GM21447 (cell line): ENCODE results near the gene SLC38A11.

Source experiments
- ATAC-seq: cut with Tn5 transposase; IDR thresholded peaks from one replicate; pipeline ENCODE4 v1.9.1; 2021; ENCODE audit not compliant: unreplicated experiment

The SLC38A11 gene

DNA sequence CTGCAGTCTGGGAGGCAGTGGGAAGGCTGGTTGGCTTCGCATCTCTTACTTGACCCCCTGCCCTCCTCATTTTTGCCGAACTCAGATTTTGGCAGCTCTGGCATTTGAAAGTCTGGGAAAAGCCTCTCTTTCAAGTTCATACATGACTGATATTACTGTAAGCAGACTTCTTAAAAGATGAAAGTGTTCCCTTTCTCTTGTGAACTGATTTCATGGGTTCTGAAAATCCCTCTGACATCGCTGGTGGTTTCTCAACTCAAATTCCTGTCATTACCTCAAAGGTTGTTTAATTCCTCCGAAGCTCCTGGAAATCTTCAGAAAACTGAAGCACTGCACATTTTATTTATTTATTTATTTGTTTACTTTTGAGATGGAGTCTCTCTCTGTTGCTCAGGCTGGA lies 16.9 kb upstream of the SLC38A11 start:
- ATAC-seq = no peak

GRCh38 chr2:164969909-164970690 lies 14.8 kb upstream of the SLC38A11 start:
- no peak for ATAC-seq

- ATAC-seq = no peak
Measured at GRCh38 chr2:164967781-164968228, 12.5 kb upstream of the SLC38A11 start.

DNA sequence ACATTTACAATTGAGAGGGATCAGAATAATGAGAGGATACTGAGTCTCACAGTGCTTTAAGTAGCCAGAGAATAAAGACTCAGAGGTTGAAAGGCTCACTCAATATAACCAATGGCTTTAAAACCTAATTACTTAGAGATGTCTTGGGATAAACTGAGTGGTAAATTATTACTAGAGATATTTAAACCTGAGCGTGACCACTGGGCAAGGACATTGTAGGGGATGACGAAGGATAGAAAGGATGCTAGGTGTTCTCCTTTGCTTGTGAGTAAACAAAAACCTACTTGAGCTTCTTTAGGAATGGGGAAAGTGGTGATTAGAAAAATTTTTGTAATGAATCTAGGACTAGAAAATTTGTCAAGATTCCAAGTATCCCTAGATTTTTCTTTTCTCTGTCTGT lies 12.0 kb upstream of the SLC38A11 start:
- no peak for ATAC-seq

- no peak for ATAC-seq
Measured at GRCh38 chr2:164964700-164965099, 9.4 kb upstream of the SLC38A11 start.

DNA sequence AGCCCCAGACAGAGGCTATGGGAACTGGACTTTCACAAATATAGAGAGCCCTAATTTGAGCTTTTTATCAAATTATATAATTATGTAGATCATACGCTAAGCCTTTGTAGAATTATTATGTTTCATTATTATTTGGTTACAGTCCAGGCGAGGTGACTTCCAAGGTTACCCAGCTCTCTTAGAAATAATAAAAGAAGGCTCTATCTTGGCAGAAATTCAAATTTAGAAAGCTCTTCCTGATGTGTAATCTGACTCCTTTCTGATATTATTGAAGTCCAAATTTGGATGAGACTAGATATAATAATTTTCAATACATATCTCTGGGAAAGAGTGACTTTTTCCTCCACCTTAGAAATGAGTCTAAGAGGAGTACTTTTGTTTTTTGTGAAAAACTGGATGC lies 4.8 kb upstream of the SLC38A11 start:
- no peak for ATAC-seq

DNA sequence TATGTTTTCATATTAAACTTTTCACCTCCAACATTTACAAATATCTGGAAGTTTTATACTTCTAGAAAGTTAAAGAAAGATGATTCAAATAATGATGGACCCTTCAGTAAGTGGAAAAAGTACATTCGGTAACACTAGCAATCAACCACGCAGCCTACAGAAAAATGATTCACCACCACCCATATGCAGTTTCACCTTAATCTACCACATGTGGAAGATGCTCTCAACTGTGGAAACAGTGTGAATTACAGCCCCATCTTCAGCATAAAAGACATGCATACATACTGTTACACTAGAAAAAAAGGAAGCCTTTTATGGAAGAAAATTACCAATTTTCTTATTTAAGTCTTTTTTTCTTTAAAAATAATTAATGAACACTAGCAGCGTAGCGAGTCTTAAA lies 1.1 kb downstream of the SLC38A11 start:
- ATAC-seq = no peak

DNA sequence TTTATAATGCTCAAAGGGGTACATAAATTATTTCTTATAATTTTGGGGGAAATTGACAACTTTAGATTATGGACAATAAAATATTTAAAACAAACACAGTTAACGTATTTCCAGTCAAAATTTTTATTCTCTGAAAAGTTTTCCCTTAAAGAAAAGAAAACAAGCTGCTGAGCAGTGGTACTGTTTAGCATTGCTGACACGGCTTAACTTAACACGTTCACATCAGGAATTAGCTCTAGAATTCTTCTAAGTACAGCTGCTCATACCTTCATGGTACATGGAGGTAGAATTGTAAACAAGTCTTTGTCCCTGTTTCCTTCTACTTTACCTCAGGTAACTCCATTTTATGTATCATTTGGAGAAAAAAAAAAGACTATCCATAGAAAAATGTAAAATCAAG lies 2.0 kb downstream of the SLC38A11 start:
- no peak for ATAC-seq

DNA sequence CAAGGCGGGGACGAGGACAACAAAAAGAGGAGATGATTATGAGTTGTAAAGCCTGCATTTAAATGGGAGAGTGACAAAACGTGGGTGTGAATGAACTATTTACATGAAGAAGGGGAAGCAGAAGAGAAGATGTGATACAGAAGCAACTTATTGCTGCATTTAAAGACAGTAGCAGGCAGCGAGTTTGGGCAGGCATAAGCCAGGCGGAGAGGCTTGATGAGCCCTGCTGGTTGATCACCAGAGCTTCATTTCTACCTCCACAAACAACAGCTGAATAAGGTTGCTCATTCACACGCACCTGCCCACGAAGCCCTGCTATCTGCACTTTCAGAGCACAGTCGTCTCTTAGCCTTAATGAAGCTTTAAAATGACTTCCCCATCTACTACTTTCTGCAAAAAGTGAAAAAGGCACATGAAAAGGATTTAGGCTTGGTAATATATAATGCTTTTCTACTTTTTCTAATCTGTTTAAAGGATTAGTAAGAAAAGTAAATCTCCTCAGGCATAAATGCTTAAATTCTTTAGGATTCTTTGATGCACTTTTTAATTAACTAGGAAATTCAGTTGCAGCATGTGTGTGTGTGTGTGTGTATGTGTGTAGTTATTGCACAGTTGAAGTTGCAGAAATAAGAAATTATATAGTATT lies 3.1 kb downstream of the SLC38A11 start:
- ATAC-seq = no peak

GRCh38 chr2:164948540-164948939 lies 6.8 kb downstream of the SLC38A11 start:
- no peak for ATAC-seq

DNA sequence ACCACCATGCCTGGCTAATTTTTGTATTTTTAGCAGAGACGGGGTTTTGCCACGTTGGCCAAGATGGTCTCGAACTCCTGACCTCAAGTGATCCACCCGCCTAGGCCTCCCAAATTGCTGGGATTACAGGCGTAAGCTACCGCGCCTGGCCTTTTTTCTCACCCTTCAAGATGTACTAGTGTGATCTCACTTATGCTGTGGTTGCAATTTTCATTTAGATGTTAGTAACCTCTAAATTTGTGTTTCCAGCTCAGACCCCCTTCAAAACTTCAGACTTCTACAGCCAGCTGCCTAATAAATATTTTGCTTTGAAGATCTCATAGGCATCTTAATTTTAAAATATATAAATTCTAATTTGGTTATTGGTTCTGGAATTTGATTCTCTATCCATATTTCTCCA lies 8.0 kb downstream of the SLC38A11 start:
- no peak for ATAC-seq

- no peak for ATAC-seq
Measured at GRCh38 chr2:164943289-164943688, 12.0 kb downstream of the SLC38A11 start.

DNA sequence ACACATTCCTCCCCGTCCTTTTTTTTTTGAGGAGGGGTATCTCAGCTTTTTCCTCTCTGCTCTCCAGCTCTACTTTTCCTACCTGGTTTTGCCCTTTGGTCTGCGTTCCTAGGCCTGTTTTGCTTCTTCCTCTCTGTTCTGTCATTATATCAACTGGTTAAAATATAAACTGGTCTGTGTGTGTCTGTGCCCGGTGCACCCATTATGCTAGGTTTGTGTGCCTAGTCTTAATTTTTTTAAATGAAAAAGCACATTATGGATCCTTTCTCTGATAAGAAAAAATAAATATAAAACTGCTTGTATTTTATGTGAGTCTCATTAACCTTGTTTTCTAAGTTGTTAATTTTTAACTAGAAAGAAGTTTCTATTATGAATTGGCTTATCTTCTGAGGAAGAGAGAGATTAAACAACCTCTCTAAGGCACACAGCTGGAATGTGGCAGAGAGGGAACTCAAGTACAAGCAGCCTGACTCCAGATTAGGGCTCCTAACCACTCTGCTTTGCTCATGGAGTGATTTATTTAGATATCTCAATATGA lies 17.4 kb downstream of the SLC38A11 start:
- ATAC-seq = no peak

- no peak for ATAC-seq
Measured at GRCh38 chr2:164935118-164936101, 19.9 kb downstream of the SLC38A11 start.

GRCh38 chr2:164934401-164935117 lies 20.8 kb downstream of the SLC38A11 start:
- no peak for ATAC-seq

- ATAC-seq = no peak
Measured at GRCh38 chr2:164933671-164934189, 21.6 kb downstream of the SLC38A11 start.

DNA sequence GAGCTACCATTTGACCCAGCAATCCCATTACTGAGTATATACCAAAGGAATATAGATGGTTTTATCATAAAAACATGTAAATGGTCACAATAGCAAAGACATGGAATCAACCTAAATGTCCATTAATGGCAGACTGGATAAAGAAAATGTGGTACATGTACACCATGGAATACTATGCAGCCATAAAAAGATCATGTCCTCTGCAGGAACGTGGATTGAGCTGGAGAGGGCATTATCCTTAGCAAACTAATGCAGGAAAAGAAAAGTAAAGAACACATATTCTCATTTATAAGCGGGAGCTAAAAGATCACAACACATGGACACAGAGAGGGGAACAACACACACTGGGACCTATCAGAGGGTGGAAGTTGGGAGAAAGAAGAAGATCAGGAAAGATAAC lies 22.9 kb downstream of the SLC38A11 start:
- ATAC-seq = no peak

- ATAC-seq = no peak
Measured at GRCh38 chr2:164928101-164928673, 27.1 kb downstream of the SLC38A11 start.

- no peak for ATAC-seq
Measured at GRCh38 chr2:164922134-164922533, 33.2 kb downstream of the SLC38A11 start.

DNA sequence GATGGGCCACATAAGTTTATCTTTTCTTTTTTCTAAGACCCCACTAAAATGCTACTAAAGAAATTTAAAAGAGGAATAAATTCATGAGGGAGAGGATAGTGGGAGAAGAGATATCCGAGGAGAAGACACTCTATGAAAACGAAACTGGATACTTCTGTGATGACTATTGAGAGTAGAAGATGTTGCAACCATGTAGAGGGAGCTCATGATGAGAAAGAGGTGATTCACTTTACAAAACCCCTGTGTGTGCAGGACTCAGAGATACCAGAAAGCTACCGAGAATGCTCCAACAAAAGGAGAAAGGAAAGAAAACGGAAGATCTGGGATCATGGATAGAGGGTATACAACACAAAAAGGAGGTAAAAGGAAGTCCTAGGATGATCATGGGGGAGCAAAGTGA lies 34.9 kb downstream of the SLC38A11 start:
- ATAC-seq = no peak
